OCI-LY3 (cell line): ENCODE measurements around the gene E2F3.

Source experiments
- H2AFZ ChIP-seq: fragments of 200-600, 300-600 bp; shearing (Covaris generic); 2 replicates; pipeline ENCODE4 v1.6.0; 2014; ENCODE audit warnings: antibody characterized with exemption, low read depth, low read length
- H3K27ac ChIP-seq: fragments of 200-600, 300-600 bp; sonication (generic); 2 replicates; pipeline ENCODE4 v1.5.1; 2014; ENCODE audit warnings: mild to moderate bottlenecking, low read length, moderate library complexity, mixed read lengths
- H3K27me3 ChIP-seq: fragments of 200-600, 300-600 bp; sonication (generic); 2 replicates; pipeline ENCODE4 v1.6.1; 2014; ENCODE audit warnings: low read depth, low read length, mixed read lengths
- H3K36me3 ChIP-seq: fragments of 200-600, 300-600 bp; sonication (generic); replicated peaks from 2 replicates; pipeline ENCODE3; 2014; ENCODE audit warnings: low read depth, low read length, mixed read lengths
- H3K4me1 ChIP-seq: fragments of 300-600, 200-600 bp; sonication (generic); 2 replicates; pipeline ENCODE4 v1.6.1; 2014; ENCODE audit warnings: low read length, mixed read lengths
- H3K4me2 ChIP-seq: fragments of 200-600, 300-600 bp; sonication (generic); 2 replicates; pipeline ENCODE4 v1.6.1; 2014; ENCODE audit warnings: low read length, mixed read lengths
- H3K4me3 ChIP-seq: fragments of 300-600, 200-600 bp; sonication (generic); 2 replicates; pipeline ENCODE4 v1.5.1; 2014; ENCODE audit warnings: antibody characterized with exemption, mild to moderate bottlenecking, low read length, moderate library complexity
- H3K79me2 ChIP-seq: fragments of 300-600, 200-600 bp; shearing (Covaris generic); 2 replicates; pipeline ENCODE4 v1.6.1; 2014; ENCODE audit warnings: mild to moderate bottlenecking, low read length, mixed read lengths
- H3K9ac ChIP-seq: fragments of 300-600, 200-600 bp; shearing (Covaris generic); 2 replicates; pipeline ENCODE4 v1.6.0; 2014; ENCODE audit warnings: mild to moderate bottlenecking, low read length, moderate library complexity
- H3K9me3 ChIP-seq: fragments of 200-600, 300-600 bp; shearing (Covaris generic); 2 replicates; pipeline ENCODE4 v1.6.1; 2014; ENCODE audit warnings: low read length, mixed read lengths; ENCODE audit not compliant: insufficient read depth
- H4K20me1 ChIP-seq: fragments of 200-600, 300-600 bp; sonication (generic); 2 replicates; pipeline ENCODE4 v1.6.1; 2016; ENCODE audit warnings: low read length, mixed read lengths; ENCODE audit not compliant: insufficient read depth
- CTCF ChIP-seq: fragments of 200-600, 300-600 bp; sonication (generic); IDR thresholded peaks from 2 replicates; pipeline ENCODE4 v1.5.1; 2014; ENCODE audit warnings: antibody characterized with exemption, low read length, low read depth
- EZH2phosphoT487 ChIP-seq: fragments of 200-600 bp; shearing (Covaris generic); IDR thresholded peaks from 2 replicates; pipeline ENCODE4 v1.6.1; 2018; ENCODE audit warnings: antibody characterized with exemption, mixed run types, low read depth

Gene E2F3

GRCh38 chr6:20472748-20473147, 71.1 kb downstream of the E2F3 start:
- Histone ChIP-seq H4K20me1 (peaks cover 32% of the 10 kb centered on the region), H2AFZ (no peak overlapping the region), H3K4me1 (peaks cover 10% of the 10 kb centered on the region), H3K4me2 (no peak overlapping the region), H3K9ac (no peak overlapping the region), H3K9me3 (no peaks in the 10 kb centered on the region), H3K27me3 (no peaks in the 10 kb centered on the region), H3K36me3 (peaks cover 4% of the 10 kb centered on the region), H3K79me2 (peaks cover 62% of the 10 kb centered on the region), H3K4me3 (no peak overlapping the region), H3K27ac (no peak overlapping the region)
- no peak for TF ChIP-seq CTCF
- no peak for TF ChIP-seq EZH2phosphoT487

- no peak overlapping the region for H3K27ac ChIP-seq
- peaks cover 5% of the 10 kb centered on the region; the same call in 1 of the 2 replicates for H3K4me1 ChIP-seq
- H3K4me2 ChIP-seq: no peak overlapping the region
- H3K79me2 ChIP-seq: peaks cover 61% of the 10 kb centered on the region
- peaks cover 24% of the 10 kb centered on the region for H4K20me1 ChIP-seq
- H3K36me3 ChIP-seq: no peaks in the 10 kb centered on the region
- H3K4me3 ChIP-seq: no peak overlapping the region
- H2AFZ ChIP-seq: no peak overlapping the region
- TF ChIP-seq CTCF: no peak
- TF ChIP-seq EZH2phosphoT487: no peak
- H3K9ac ChIP-seq: no peak overlapping the region
- H3K27me3 ChIP-seq: no peaks in the 10 kb centered on the region
- no peaks in the 10 kb centered on the region for H3K9me3 ChIP-seq
These were observed 71.8 kb downstream of the E2F3 start for GRCh38 chr6:20473518-20473917.

- no peaks in the 10 kb centered on the region for H3K27me3 ChIP-seq
- H4K20me1 ChIP-seq: peaks cover 17% of the 10 kb centered on the region
- H2AFZ ChIP-seq: no peak overlapping the region
- H3K79me2 ChIP-seq: peaks cover 47% of the 10 kb centered on the region
- TF ChIP-seq CTCF: no peak
- TF ChIP-seq EZH2phosphoT487: no peak
- no peak overlapping the region for H3K4me2 ChIP-seq
- no peak overlapping the region for H3K9ac ChIP-seq
- H3K27ac ChIP-seq: no peak overlapping the region
- no peaks in the 10 kb centered on the region for H3K36me3 ChIP-seq
- H3K4me3 ChIP-seq: no peak overlapping the region
- H3K9me3 ChIP-seq: no peaks in the 10 kb centered on the region
- no peaks in the 10 kb centered on the region for H3K4me1 ChIP-seq
These were observed 73.3 kb downstream of the E2F3 start for GRCh38 chr6:20474874-20475542.

- no peaks in the 10 kb centered on the region for H3K27me3 ChIP-seq
- H3K4me3 ChIP-seq: no peak overlapping the region
- no peaks in the 10 kb centered on the region for H3K9me3 ChIP-seq
- H4K20me1 ChIP-seq: peaks cover 14% of the 10 kb centered on the region
- TF ChIP-seq CTCF: no peak
- no peak for TF ChIP-seq EZH2phosphoT487
- H3K4me1 ChIP-seq: no peaks in the 10 kb centered on the region
- H3K9ac ChIP-seq: no peak overlapping the region
- H2AFZ ChIP-seq: no peak overlapping the region
- peaks cover 3% of the 10 kb centered on the region for H3K36me3 ChIP-seq
- no peak overlapping the region for H3K4me2 ChIP-seq
- peaks cover 41% of the 10 kb centered on the region for H3K79me2 ChIP-seq
- H3K27ac ChIP-seq: no peak overlapping the region
These were observed 74.9 kb downstream of the E2F3 start for GRCh38 chr6:20476501-20477043.
